ENCODE data around the gene PLXNB2. TPM values are rescaled to one million over a fixed set of nuclear protein-coding genes. Genes with fewer than 3 reads are reported as not detected.

The PLXNB2 gene
- total RNA-seq, 1 experiment from 2014 or later: 260 TPM

- H3K9me3 ChIP-seq (ENCODE audit: insufficient read depth, low read depth): no peaks in the 10 kb centered on the region
- no peak overlapping the region for H3K4me3 ChIP-seq
- H3K9me2 ChIP-seq (ENCODE audit: insufficient read depth): no peaks in the 10 kb centered on the region
- intact Hi-C loops (cut with micrococcal nuclease; ENCODE audit: unreplicated experiment): no loop called here
- H2AFZ ChIP-seq: no peak overlapping the region
- peaks cover 11% of the 10 kb centered on the region; the same call in 1 of the 2 replicates for H3K4me1 ChIP-seq (replicated peaks; ENCODE audit: insufficient read depth)
- no TSS peak for BruUV-seq (replicated peaks)
- H3K27me3 ChIP-seq (ENCODE audit: insufficient read depth, low read depth): no peaks in the 10 kb centered on the region
- H3K27ac ChIP-seq: no peak overlapping the region
- no peak for TF ChIP-seq EZH2 (IDR thresholded peaks at IDR 0.05; ENCODE audit: low read depth)
- TF ChIP-seq, protein P1, sequence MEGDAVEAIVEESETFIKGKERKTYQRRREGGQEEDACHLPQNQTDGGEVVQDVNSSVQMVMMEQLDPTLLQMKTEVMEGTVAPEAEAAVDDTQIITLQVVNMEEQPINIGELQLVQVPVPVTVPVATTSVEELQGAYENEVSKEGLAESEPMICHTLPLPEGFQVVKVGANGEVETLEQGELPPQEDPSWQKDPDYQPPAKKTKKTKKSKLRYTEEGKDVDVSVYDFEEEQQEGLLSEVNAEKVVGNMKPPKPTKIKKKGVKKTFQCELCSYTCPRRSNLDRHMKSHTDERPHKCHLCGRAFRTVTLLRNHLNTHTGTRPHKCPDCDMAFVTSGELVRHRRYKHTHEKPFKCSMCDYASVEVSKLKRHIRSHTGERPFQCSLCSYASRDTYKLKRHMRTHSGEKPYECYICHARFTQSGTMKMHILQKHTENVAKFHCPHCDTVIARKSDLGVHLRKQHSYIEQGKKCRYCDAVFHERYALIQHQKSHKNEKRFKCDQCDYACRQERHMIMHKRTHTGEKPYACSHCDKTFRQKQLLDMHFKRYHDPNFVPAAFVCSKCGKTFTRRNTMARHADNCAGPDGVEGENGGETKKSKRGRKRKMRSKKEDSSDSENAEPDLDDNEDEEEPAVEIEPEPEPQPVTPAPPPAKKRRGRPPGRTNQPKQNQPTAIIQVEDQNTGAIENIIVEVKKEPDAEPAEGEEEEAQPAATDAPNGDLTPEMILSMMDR (conservative IDR thresholded peaks at IDR 0.05): no peak
- ChIA-PET POLR2A (ENCODE audit: unreplicated experiment) (no interaction called here), CTCF (no interaction called here)
- H3K79me2 ChIP-seq (ENCODE audit: low read depth): peaks cover 23% of the 10 kb centered on the region
- no peak for DNase-seq
- H3K36me3 ChIP-seq (ENCODE audit: low read depth): 0 out of 2 replicates have a peak, but pooled peaks cover 3% of the 10 kb centered on the region
- H4K20me1 ChIP-seq (ENCODE audit: insufficient read depth): peaks cover 19% of the 10 kb centered on the region
- H3K4me2 ChIP-seq: no peak overlapping the region
- peaks cover 44% of the 10 kb centered on the region; the same call in 1 of the 2 replicates for H3F3A ChIP-seq (ENCODE audit: insufficient read depth, low read depth)
Observed at GRCh38 chr22:50255607-50256006, 51.8 kb downstream of the PLXNB2 start.

GRCh38 chr22:50255099-50255498, 52.3 kb downstream of the PLXNB2 start:
- no peaks in the 10 kb centered on the region for H3K27me3 ChIP-seq (ENCODE audit: insufficient read depth, low read depth)
- intact Hi-C loops (cut with micrococcal nuclease; ENCODE audit: unreplicated experiment): no loop called here
- TF ChIP-seq EZH2 (IDR thresholded peaks at IDR 0.05; ENCODE audit: low read depth): no peak
- TF ChIP-seq, protein P1 (conservative IDR thresholded peaks at IDR 0.05): no peak
- H3K79me2 ChIP-seq (ENCODE audit: low read depth): peaks cover 21% of the 10 kb centered on the region
- no peak overlapping the region for H3K27ac ChIP-seq
- peaks cover 10% of the 10 kb centered on the region for H3K4me1 ChIP-seq (replicated peaks; ENCODE audit: insufficient read depth)
- no peak for DNase-seq
- ChIA-PET CTCF (no interaction called here), POLR2A (ENCODE audit: unreplicated experiment) (no interaction called here)
- peaks cover 44% of the 10 kb centered on the region; the same call in 1 of the 2 replicates for H3F3A ChIP-seq (ENCODE audit: insufficient read depth, low read depth)
- no peaks in the 10 kb centered on the region for H3K9me2 ChIP-seq (ENCODE audit: insufficient read depth)
- H3K36me3 ChIP-seq (ENCODE audit: low read depth): 0 out of 2 replicates have a peak, but pooled peaks cover 3% of the 10 kb centered on the region
- peaks cover 19% of the 10 kb centered on the region for H4K20me1 ChIP-seq (ENCODE audit: insufficient read depth)
- no peaks in the 10 kb centered on the region for H3K9me3 ChIP-seq (ENCODE audit: insufficient read depth, low read depth)
- no peak overlapping the region for H3K4me3 ChIP-seq
- H3K4me2 ChIP-seq: no peak overlapping the region
- no TSS peak for BruUV-seq (replicated peaks)
- H2AFZ ChIP-seq: no peak overlapping the region

- H3K4me2 ChIP-seq: no peak overlapping the region
- CTCF ChIA-PET: no interaction called here
- H2AFZ ChIP-seq: no peak overlapping the region
- BruUV-seq (replicated peaks): no TSS peak
- no peak overlapping the region for H3K27ac ChIP-seq
- POLR2A ChIA-PET (ENCODE audit: unreplicated experiment): no interaction called here
- H3K4me3 ChIP-seq: no peak overlapping the region
- no peak for DNase-seq
- no peaks in the 10 kb centered on the region for H3K27me3 ChIP-seq (ENCODE audit: insufficient read depth, low read depth)
- intact Hi-C loops (cut with micrococcal nuclease; ENCODE audit: unreplicated experiment): loop anchor here (2.0 to 5.0 kb wide), 2 partner anchors 73 to 368 kb away; partner anchors contain the start of gene DENND6B
- H3K36me3 ChIP-seq (ENCODE audit: low read depth): 0 out of 2 replicates have a peak, but pooled peaks cover 3% of the 10 kb centered on the region
- peaks cover 48% of the 10 kb centered on the region; the same call in 1 of the 2 replicates for H3F3A ChIP-seq (ENCODE audit: insufficient read depth, low read depth)
- H3K9me3 ChIP-seq (ENCODE audit: insufficient read depth, low read depth): no peaks in the 10 kb centered on the region
- no peak for TF ChIP-seq EZH2 (IDR thresholded peaks at IDR 0.05; ENCODE audit: low read depth)
- TF ChIP-seq, protein P1 (conservative IDR thresholded peaks at IDR 0.05): no peak
- H3K79me2 ChIP-seq (ENCODE audit: low read depth): peaks cover 22% of the 10 kb centered on the region
- H4K20me1 ChIP-seq (ENCODE audit: insufficient read depth): peaks cover 19% of the 10 kb centered on the region
- H3K4me1 ChIP-seq (replicated peaks; ENCODE audit: insufficient read depth): peaks cover 12% of the 10 kb centered on the region
- no peaks in the 10 kb centered on the region for H3K9me2 ChIP-seq (ENCODE audit: insufficient read depth)
Observed at GRCh38 chr22:50253941-50254340, 53.5 kb downstream of the PLXNB2 start.
